ENCODE measurements around the gene TYW1B.

GRCh38 chr7:72781161-72781560 lies 46.8 kb downstream of the TYW1B start:
- TF ChIP-seq CTCF (IDR thresholded peaks at IDR 0.05; ENCODE audit: poor library complexity) (no peak), EZH2 (IDR thresholded peaks at IDR 0.05; ENCODE audit: borderline replicate concordance) (no peak), EZH2phosphoT487 (IDR thresholded peaks at IDR 0.05; ENCODE audit: low read depth, severe bottlenecking, unreplicated experiment) (no peak)

Data from hepatocyte (in vitro differentiated cells).